ENCODE data around the gene CGRRF1. TPM values are rescaled to one million over a fixed set of nuclear protein-coding genes. Genes with fewer than 3 reads are reported as not detected.

Gene CGRRF1
- total RNA-seq, 4 donors from 2014 or later, result 5.7 to 14.0 (median 10.2) TPM

DNA sequence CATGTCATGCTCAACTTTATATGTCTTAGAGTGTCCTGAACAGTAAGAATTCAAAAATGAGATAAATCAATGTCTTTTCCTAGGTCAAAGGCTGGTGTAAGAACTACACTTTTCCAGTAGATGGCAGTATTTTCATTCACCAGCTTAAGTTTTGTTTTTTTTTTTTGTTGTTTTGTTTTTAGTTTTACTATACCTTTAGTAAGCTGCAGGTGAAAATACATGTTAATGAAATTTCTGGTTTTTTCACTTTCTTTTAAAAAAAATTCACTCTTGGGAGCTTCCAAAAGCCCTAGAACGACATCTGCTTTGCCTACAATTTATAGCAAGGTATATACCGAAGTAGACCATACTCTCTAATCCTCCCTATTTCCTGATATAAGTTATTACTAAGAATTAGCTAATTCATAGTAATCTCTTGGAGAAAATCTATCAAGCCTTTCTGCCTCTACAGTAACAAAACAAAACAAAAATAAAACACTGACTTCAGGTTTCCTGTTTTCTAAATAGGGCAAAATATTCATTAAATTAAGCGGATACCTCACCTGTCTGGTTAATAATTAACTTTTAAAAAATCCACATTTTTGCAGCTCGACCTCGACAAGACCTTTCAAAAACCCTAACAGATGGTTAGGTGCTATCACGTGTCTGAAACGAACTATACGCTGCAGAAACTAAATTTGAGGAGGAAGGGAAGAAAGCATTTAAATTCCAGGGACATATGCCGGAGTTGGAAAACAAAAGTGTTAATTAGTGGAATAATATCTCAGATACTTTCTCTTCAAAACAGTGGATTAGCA lies 54.6 kb downstream of the CGRRF1 start:
- WGBS, 2 donors, result 3 to 5% methylated on average over 9 of the region's 9 CpGs
- no peak for DNase-seq (ENCODE audit: low spot score in 2 of 2)
- no peak overlapping the region for H3K4me3 ChIP-seq (ENCODE audit: low read depth, poor library complexity, severe bottlenecking)
- intact Hi-C loops (cut with DNase I; ENCODE audit: low total_unique reads), result loop anchor here (10.0 kb wide), 1 partner anchor 131 kb away; no protein-coding TSS in a partner anchor
- no peak for TF ChIP-seq POLR2A (IDR thresholded peaks at IDR 0.05)
- peak in 1 of 3 donors; percentile 16 for TF ChIP-seq CTCF (IDR thresholded peaks at IDR 0.05)

- 0 to 1% methylated on average over 30 to 61 of the region's 69 CpGs for WGBS, 2 donors
These were observed 55.4 kb downstream of the CGRRF1 start for GRCh38 chr14:54564868-54565784.

DNA sequence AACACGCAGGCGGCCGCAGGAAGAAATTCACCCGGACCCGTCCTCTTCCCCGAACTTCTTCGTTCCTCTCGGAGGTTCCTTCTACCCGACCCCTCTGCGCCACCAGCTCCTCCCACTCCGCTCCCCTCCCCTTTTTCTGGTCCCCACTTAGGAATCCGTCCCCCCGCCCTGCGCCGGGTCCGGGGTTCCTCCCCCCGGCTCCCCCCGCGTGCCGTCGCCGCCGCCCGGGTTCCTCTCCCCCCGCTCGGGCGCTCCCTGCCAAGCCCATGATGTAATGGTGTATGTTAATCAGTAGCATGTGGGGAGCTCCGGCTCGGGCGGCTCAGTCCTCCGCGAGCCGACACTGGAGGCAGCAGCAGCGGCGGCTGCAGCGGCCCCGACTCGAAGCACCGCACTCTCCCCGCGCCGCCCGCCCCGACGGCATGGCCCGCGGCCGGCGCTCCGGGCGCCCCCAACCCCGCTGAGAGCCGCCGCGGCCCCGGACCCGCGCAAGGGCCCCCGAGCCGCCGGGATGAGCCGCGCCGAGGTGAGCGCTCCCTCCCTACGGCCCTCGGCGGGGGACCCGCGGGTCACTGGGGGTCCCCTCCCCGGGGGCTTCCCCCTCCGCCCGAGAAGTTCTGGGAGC lies 56.2 kb downstream of the CGRRF1 start:
- TF ChIP-seq POLR2A (IDR thresholded peaks at IDR 0.05) (peak in 1 of 2 donors; percentile 23), CTCF (IDR thresholded peaks at IDR 0.05) (no peak)
- intact Hi-C loops (cut with DNase I; ENCODE audit: low total_unique reads), result loop anchor here (10.0 kb wide), 1 partner anchor 129 kb away; no protein-coding TSS in a partner anchor
- H3K4me3 ChIP-seq (ENCODE audit: low read depth, poor library complexity, severe bottlenecking), result peak overlapping the region; percentile 53
- 1% methylated on average over 33 to 43 of the region's 73 CpGs for WGBS, 2 donors
- DNase-seq (ENCODE audit: low spot score in 2 of 2), result peak; percentile 92 to 99

More at GRCh38 chr14:54564868-54565784, 55.4 kb downstream of the CGRRF1 start:
- intact Hi-C loops (cut with DNase I; ENCODE audit: low total_unique reads), result loop anchor here (10.0 kb wide), 1 partner anchor 130 kb away; no protein-coding TSS in a partner anchor
- TF ChIP-seq POLR2A (IDR thresholded peaks at IDR 0.05), result no peak
- no peak for TF ChIP-seq CTCF (IDR thresholded peaks at IDR 0.05)
- peak overlapping the region; percentile 53 for H3K4me3 ChIP-seq (ENCODE audit: low read depth, poor library complexity, severe bottlenecking)
- peak; percentile 59 to 95 for DNase-seq (ENCODE audit: low spot score in 2 of 2)

- DNase-seq (ENCODE audit: low spot score in 2 of 2), result peak; percentile 73 to 96
- 1% methylated on average over 37 to 60 of the region's 91 CpGs for whole genome bisulfite sequencing, 2 donors
- H3K4me3 ChIP-seq (ENCODE audit: low read depth, poor library complexity, severe bottlenecking), result peak within 1 kb of the TSS; percentile 53
- intact Hi-C loops (cut with DNase I; ENCODE audit: low total_unique reads), result loop anchor here (10.0 kb wide), 1 partner anchor 128 kb away; no protein-coding TSS in a partner anchor
- TF ChIP-seq POLR2A (IDR thresholded peaks at IDR 0.05), result no peak
- no peak for TF ChIP-seq CTCF (IDR thresholded peaks at IDR 0.05)
These were observed 56.9 kb downstream of the CGRRF1 start, which contains the start of gene SAMD4A for GRCh38 chr14:54566410-54567223. Gene SAMD4A, plus strand, starts transcription at chr14:54567128. Its CDS starts 789 bp downstream, at chr14:54567917.

All from lower leg skin (tissue), 4 donors.